ENCODE measurements around the gene RPS21.

GRCh38 chr20:62371588-62372041, 15.3 kb upstream of the RPS21 start:
- TF ChIP-seq TAF1 (IDR thresholded peaks at IDR 0.05; ENCODE audit: borderline replicate concordance, insufficient read depth, low read length) (no peak), POLR2AphosphoS5 (IDR thresholded peaks at IDR 0.05; ENCODE audit: low read depth, low read length) (no peak)

All from PFSK-1 (cell line).